IMR-90 (cell line): ENCODE measurements around the gene ZNF584. TPM values are rescaled to one million over a fixed set of nuclear protein-coding genes. Genes with fewer than 3 reads are reported as not detected.
"Not testable (repeated sequence)": the region's sequence is repeated elsewhere in the genome, so short reads cannot be mapped to it uniquely, and the experiment has no call there.

Experiments
- ATAC-seq: fragments of 200-7000 bp; cut with Tn5 transposase; 2 replicates; pipeline ENCODE4 v1.9.1; 2020; ENCODE audit warnings: low read depth, mild to moderate bottlenecking, moderate library complexity
- BruUV-seq: library from RNA; stranded (reverse); fragments of 400-500 nt; replicated peaks from 2 replicates; lab custom pipeline; 2021; lab: Mats Ljungman, UMichigan
- CTCF ChIA-PET: fragments of 300-600 bp; formaldehyde crosslinking; extraction: SDS; loops from one replicate; lab custom pipeline; 2021; ENCODE audit warnings: antibody characterized with exemption; lab: Yijun Ruan, JAX
- POLR2A ChIA-PET: fragments of 300-600 bp; sonication (Branson Sonifier 250); formaldehyde crosslinking; loops from one replicate; lab custom pipeline; 2022; ENCODE audit warnings: antibody characterized with exemption; ENCODE audit not compliant: unreplicated experiment; lab: Charles Lee
- DNase-seq: peaks from one replicate; pipeline ENCODE4 v3.0.0; 2013
- H2AFZ ChIP-seq: replicated peaks from 2 replicates; pipeline ENCODE3; 2013; ENCODE audit warnings: low read length, mild to moderate bottlenecking; ENCODE audit not compliant: poor library complexity
- H2AK5ac ChIP-seq: 2 replicates; pipeline ENCODE4 v1.6.1; 2013; ENCODE audit warnings: low read depth, low read length, inconsistent platforms
- H2AK9ac ChIP-seq: replicated peaks from 2 replicates; pipeline ENCODE3; 2013; ENCODE audit warnings: mild to moderate bottlenecking, low read depth, low read length, moderate library complexity; ENCODE audit not compliant: poor library complexity
- H2BK120ac ChIP-seq: 2 replicates; pipeline ENCODE4 v1.6.1; 2013; ENCODE audit warnings: low read depth, low read length, inconsistent platforms
- H2BK15ac ChIP-seq: 3 replicates; pipeline ENCODE4 v1.6.1; 2013; ENCODE audit warnings: low read depth, low read length, inconsistent platforms
- H2BK20ac ChIP-seq: 2 replicates; pipeline ENCODE4 v1.6.1; 2013; ENCODE audit warnings: low read depth, mild to moderate bottlenecking, inconsistent platforms, low read length, moderate library complexity
- H2BK5ac ChIP-seq: 2 replicates; pipeline ENCODE4 v1.6.1; 2013; ENCODE audit warnings: mild to moderate bottlenecking, low read depth, low read length, inconsistent platforms; ENCODE audit not compliant: poor library complexity, severe bottlenecking
- H3K14ac ChIP-seq: replicated peaks from 2 replicates; pipeline ENCODE4 v1.6.1; 2013; ENCODE audit warnings: low read depth, low read length, inconsistent platforms
- H3K18ac ChIP-seq: 2 replicates; pipeline ENCODE4 v1.6.1; 2013; ENCODE audit warnings: low read depth, low read length, control low read depth
- H3K23ac ChIP-seq: 2 replicates; pipeline ENCODE4 v1.6.1; 2013; ENCODE audit warnings: low read depth, low read length, inconsistent platforms
- H3K27ac ChIP-seq: 2 replicates; pipeline ENCODE4 v1.5.1; 2013; ENCODE audit warnings: mild to moderate bottlenecking, control low read depth, low read length; ENCODE audit not compliant: insufficient read depth
- H3K27me3 ChIP-seq: 2 replicates; pipeline ENCODE4 v1.6.1; 2013; ENCODE audit warnings: low read length; ENCODE audit not compliant: control insufficient read depth, insufficient read depth
- H3K36me3 ChIP-seq: 2 replicates; pipeline ENCODE4 v1.6.1; 2013; ENCODE audit warnings: low read length, mixed read lengths; ENCODE audit not compliant: control insufficient read depth, insufficient read depth
- H3K4ac ChIP-seq: 2 replicates; pipeline ENCODE4 v1.6.1; 2013; ENCODE audit warnings: low read depth, low read length, inconsistent platforms
- H3K4me1 ChIP-seq: 2 replicates; pipeline ENCODE4 v1.6.1; 2013; ENCODE audit warnings: low read length, mixed read lengths; ENCODE audit not compliant: control insufficient read depth, insufficient read depth
- H3K4me2 ChIP-seq: 2 replicates; pipeline ENCODE4 v1.6.1; 2013; ENCODE audit warnings: low read depth, mild to moderate bottlenecking, control low read depth, low read length, moderate library complexity
- H3K4me3 ChIP-seq: 2 replicates; pipeline ENCODE4 v1.5.1; 2013; ENCODE audit warnings: low read depth, mild to moderate bottlenecking, control low read depth, low read length, moderate library complexity; ENCODE audit not compliant: insufficient read depth
- H3K56ac ChIP-seq: 2 replicates; pipeline ENCODE4 v1.6.1; 2013; ENCODE audit warnings: low read length, inconsistent platforms; ENCODE audit not compliant: insufficient read depth; ENCODE audit errors: extremely low read depth
- H3K79me1 ChIP-seq, 2 experiments: 2 replicates each; pipeline ENCODE4 v1.6.1; 2013; ENCODE audit warnings: low read length in 2 of 2, inconsistent platforms in 1 of 2, low read depth in 1 of 2
- H3K9ac ChIP-seq: 2 replicates; pipeline ENCODE4 v1.6.1; 2013; ENCODE audit warnings: low read depth, low read length, control low read depth
- H3K9me1 ChIP-seq: 2 replicates; pipeline ENCODE4 v1.6.1; 2013; ENCODE audit warnings: low read length, inconsistent platforms; ENCODE audit not compliant: insufficient read depth
- H3K9me3 ChIP-seq: 2 replicates; pipeline ENCODE4 v1.6.1; 2013; ENCODE audit warnings: low read length; ENCODE audit not compliant: control insufficient read depth, insufficient read depth
- H4K20me1 ChIP-seq: 2 replicates; pipeline ENCODE4 v1.6.1; 2013; ENCODE audit warnings: low read length, inconsistent platforms; ENCODE audit not compliant: insufficient read depth
- H4K5ac ChIP-seq: 2 replicates; pipeline ENCODE4 v1.6.1; 2013; ENCODE audit warnings: mild to moderate bottlenecking, low read depth, low read length, control low read depth
- H4K8ac ChIP-seq, 2 experiments: 2 replicates each; pipeline ENCODE4 v1.6.1; 2013; ENCODE audit warnings: low read depth in 2 of 2, low read length in 2 of 2, control low read depth in 1 of 2, inconsistent platforms in 1 of 2
- H4K91ac ChIP-seq: 2 replicates; pipeline ENCODE4 v1.6.1; 2013; ENCODE audit warnings: low read depth, low read length, inconsistent platforms; ENCODE audit not compliant: insufficient read depth
- WGBS, 2 experiments: methylation state at CpG; one replicate each; pipeline versions ENCODE4 v1.1.5 to v1.1.7; 2013; ENCODE audit warnings: missing lambda C conversion rate in 2 of 2; ENCODE audit not compliant: insufficient read length in 1 of 2; ENCODE audit errors: extremely low coverage in 2 of 2; 5-methylcytosine and 5-hydroxymethylcytosine counted together
- dilution Hi-C: fragments of 300-500 bp; cut with HindIII; formaldehyde crosslinking; loops from one replicate; pipeline ENCODE4 v1.14.3; 2018; ENCODE audit warnings: low sequenced_read_pairs; ENCODE audit not compliant: unreplicated experiment
- in situ Hi-C: fragments of 300-500 bp; cut with MboI; formaldehyde crosslinking; loops from 3 replicates; pipeline ENCODE4 v1.14.3; 2019; ENCODE audit warnings: low sequenced_read_pairs, inconsistent platforms, mixed read lengths
- intact Hi-C: fragments of 100-400 bp; cut with micrococcal nuclease; formaldehyde crosslinking; loops from 2 replicates; pipeline ENCODE4 v1.10.0; 2022
- polyA plus RNA-seq, 3 experiments: library from polyadenylated mRNA; depleted of rRNA; stranded (reverse); fragments of >200 nt; gene quantifications; 2 replicates each; pipeline ENCODE4 v1.2.3, GENCODE V29; 2012; ENCODE audit warnings: low replicate concordance in 1 of 3
- total RNA-seq: library from RNA; depleted of rRNA; stranded (reverse); fragments of >200 nt; gene quantifications from 2 replicates; pipeline ENCODE4 v1.2.3, GENCODE V29; 2012

The ZNF584 gene
- total and polyA plus RNA-seq, 2 of the 4 experiments (the other 2 are of a cell fraction) = 11.6 to 15.4 TPM

DNA sequence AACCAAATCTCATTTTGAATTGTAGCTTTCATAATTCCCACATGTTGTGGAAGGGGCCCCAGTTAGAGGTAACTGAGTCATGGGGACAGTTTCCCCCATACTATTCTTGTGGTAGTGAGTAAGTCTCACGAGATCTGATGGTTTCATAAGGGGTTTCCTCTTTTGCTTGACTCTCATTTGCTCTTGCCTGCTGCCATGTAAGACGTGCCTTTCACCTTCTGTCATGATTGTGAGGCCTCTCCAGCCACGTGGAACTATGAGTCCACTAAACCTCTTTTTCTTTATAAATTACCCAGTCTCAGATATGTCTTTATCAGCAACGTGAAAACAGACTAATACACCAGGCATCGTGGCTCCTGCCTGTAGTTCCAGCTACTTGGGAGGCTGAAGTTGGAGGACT, 41.5 kb downstream of the ZNF584 start:
- H3K27ac ChIP-seq, H3K56ac ChIP-seq, H2AK9ac ChIP-seq, H3K14ac ChIP-seq, H2AK5ac ChIP-seq, H3K9ac ChIP-seq, H4K20me1 ChIP-seq, H2BK20ac ChIP-seq, H3K4me1 ChIP-seq, H4K91ac ChIP-seq, intact Hi-C loops, ATAC-seq, H3K18ac ChIP-seq, H2BK5ac ChIP-seq, H2AFZ ChIP-seq, H3K4me2 ChIP-seq, H3K9me3 ChIP-seq, dilution Hi-C loops, H3K4me3 ChIP-seq, H4K8ac ChIP-seq, H2BK120ac ChIP-seq, BruUV-seq, H2BK15ac ChIP-seq, POLR2A ChIA-PET, H3K4ac ChIP-seq, in situ Hi-C loops, H3K36me3 ChIP-seq, H3K27me3 ChIP-seq, H4K5ac ChIP-seq, H3K23ac ChIP-seq, DNase-seq: not testable (repeated sequence)
- Histone ChIP-seq H3K79me1 (peaks cover 8 to 13% of the 10 kb centered on the region in 2 experiments; a peak in 2 of 4 replicates), H3K9me1 (peaks cover 13% of the 10 kb centered on the region)
- CTCF ChIA-PET = interaction anchor here (1.5 kb wide), 1 partner anchor 70 kb away, joined by 4 read pairs; the partner anchor contains the start of gene ZBTB45
- 0% methylated on average over 2 of the region's 5 CpGs; no CpG with 5 or more reads in 1 of the 2 experiments for WGBS, 2 experiments
